OCI-LY7 (cell line): ENCODE data around the gene CES2. TPM values are rescaled to one million over a fixed set of nuclear protein-coding genes. Genes with fewer than 3 reads are reported as not detected.

Experiments
- BruUV-seq: library from RNA; stranded (reverse); fragments of 400-500 nt; replicated peaks from 2 replicates; lab custom pipeline; 2021; lab: Mats Ljungman, UMichigan
- CTCF ChIA-PET: fragments of 300-600 bp; sonication (Branson Sonifier 250); formaldehyde crosslinking; loops from one replicate; lab custom pipeline; 2022; ENCODE audit warnings: antibody characterized with exemption; ENCODE audit not compliant: unreplicated experiment; lab: Charles Lee
- POLR2A ChIA-PET: fragments of 300-600 bp; sonication (Branson Sonifier 250); formaldehyde crosslinking; loops from one replicate; lab custom pipeline; 2022; ENCODE audit warnings: antibody characterized with exemption; lab: Charles Lee
- DNase-seq: peaks from one replicate; pipeline ENCODE4 v3.0.0-alpha.2; 2015; ENCODE audit warnings: low spot score
- H2AFZ ChIP-seq: fragments of 200-600 bp; sonication (generic), shearing (Covaris generic); 2 replicates; pipeline ENCODE4 v1.6.1; 2014; ENCODE audit warnings: mild to moderate bottlenecking, antibody characterized with exemption, low read length, moderate library complexity
- H3K27ac ChIP-seq: fragments of 200-600 bp; sonication (generic); 2 replicates; pipeline ENCODE4 v1.5.1; 2014; ENCODE audit warnings: mixed run types, low read depth, mild to moderate bottlenecking, moderate library complexity, low read length, inconsistent platforms; ENCODE audit not compliant: poor library complexity, severe bottlenecking
- H3K36me3 ChIP-seq: fragments of 200-600 bp; sonication (generic); 2 replicates; pipeline ENCODE4 v1.6.1; 2014; ENCODE audit warnings: mild to moderate bottlenecking, antibody characterized with exemption, low read length, moderate library complexity, mixed read lengths; ENCODE audit not compliant: insufficient read depth
- H3K4me1 ChIP-seq: fragments of 200-600 bp; sonication (generic); 2 replicates; pipeline ENCODE4 v1.5.1; 2014; ENCODE audit warnings: mild to moderate bottlenecking, low read length; ENCODE audit not compliant: insufficient read depth, poor library complexity, severe bottlenecking
- H3K4me2 ChIP-seq: fragments of 200-600 bp; sonication (generic); 2 replicates; pipeline ENCODE4 v1.6.1; 2014; ENCODE audit warnings: mild to moderate bottlenecking, low read length
- H3K4me3 ChIP-seq: fragments of 200-600 bp; sonication (generic); 2 replicates; pipeline ENCODE4 v1.5.1; 2014; ENCODE audit warnings: mild to moderate bottlenecking, low read depth, low read length; ENCODE audit not compliant: poor library complexity, severe bottlenecking
- H3K79me2 ChIP-seq: fragments of 200-600 bp; sonication (generic); 2 replicates; pipeline ENCODE4 v1.6.1; 2016; ENCODE audit warnings: low read depth, mild to moderate bottlenecking, low read length, moderate library complexity, mixed read lengths; ENCODE audit not compliant: insufficient read depth
- H3K9me2 ChIP-seq: fragments of 200-600 bp; sonication (generic); 2 replicates; pipeline ENCODE4 v1.6.1; 2016; ENCODE audit warnings: mild to moderate bottlenecking, low read length, mixed read lengths; ENCODE audit not compliant: insufficient read depth
- H3K9me3 ChIP-seq: fragments of 200-600 bp; sonication (generic); 2 replicates; pipeline ENCODE4 v1.6.1; 2014; ENCODE audit warnings: mild to moderate bottlenecking, mixed run types, low read length, mixed read lengths
- H4K20me1 ChIP-seq: fragments of 200-600 bp; sonication (generic); 2 replicates; pipeline ENCODE4 v1.6.1; 2014; ENCODE audit warnings: mild to moderate bottlenecking, antibody characterized with exemption, low read length, moderate library complexity, mixed read lengths; ENCODE audit not compliant: insufficient read depth
- CTCF ChIP-seq: fragments of 200-600 bp; sonication (generic); conservative IDR thresholded peaks from 2 replicates; pipeline ENCODE4 v1.5.1; 2014; ENCODE audit warnings: mild to moderate bottlenecking, antibody characterized with exemption, low read length, moderate library complexity, mixed read lengths
- EZH2phosphoT487 ChIP-seq: fragments of 200-600 bp; sonication (generic); IDR thresholded peaks from 2 replicates; pipeline ENCODE4 v1.6.1; 2018; ENCODE audit warnings: low read depth, borderline replicate concordance, mild to moderate bottlenecking, mixed run types, antibody characterized with exemption, low read length, moderate library complexity, mixed read lengths
- intact Hi-C: fragments of 100-400 bp; cut with micrococcal nuclease; formaldehyde crosslinking; loops from one replicate; pipeline ENCODE4 v1.10.0; 2022; ENCODE audit not compliant: unreplicated experiment
- total RNA-seq, 2 experiments: library from RNA; depleted of rRNA in 1 of 2; stranded (reverse); fragments of >200 nt in 1 of 2; shearing (Covaris generic) in 1 of 2; gene quantifications; 2 replicates each; pipeline ENCODE4 v1.2.3, GENCODE V29; 2014 to 2022

The CES2 gene
- total RNA-seq, 2 experiments from 2014 or later, result 29.6 to 30.7 TPM

DNA sequence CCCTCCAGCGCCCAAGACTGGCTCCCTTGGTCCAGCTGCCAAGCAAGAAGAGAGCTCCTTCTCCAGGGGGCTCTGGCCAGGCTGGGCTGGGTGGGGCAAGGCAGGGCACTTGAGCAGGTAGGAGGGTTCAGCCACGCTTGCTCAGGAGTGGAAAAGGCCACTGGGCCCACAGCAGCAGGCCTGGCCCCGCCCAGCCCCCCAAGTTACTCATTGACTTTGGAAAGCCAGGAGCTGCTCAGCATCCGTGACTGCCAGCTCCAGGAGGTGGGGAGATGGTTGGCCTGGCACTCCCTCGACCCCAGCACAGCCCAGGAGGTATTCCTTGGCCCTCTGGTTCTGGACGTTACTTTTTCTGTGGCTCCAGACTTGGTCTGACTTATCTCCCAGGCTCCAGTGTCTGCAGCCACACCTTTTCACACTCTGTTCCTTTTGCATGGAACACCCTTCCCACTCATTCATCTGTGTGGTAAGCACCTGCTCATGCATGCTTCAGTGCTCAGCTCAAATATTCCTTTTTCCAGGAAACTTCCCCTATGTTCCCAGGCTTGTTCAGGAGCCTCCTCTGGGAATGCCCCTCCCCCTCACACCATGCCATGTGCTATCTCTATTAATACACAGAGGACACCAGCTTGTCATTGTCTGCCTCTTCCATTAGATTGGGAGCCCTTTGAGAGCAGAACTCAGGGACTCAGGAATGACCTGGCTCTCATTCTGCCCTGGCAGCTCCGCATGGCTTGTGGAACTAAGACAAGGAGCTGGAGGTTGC, 16.3 kb upstream of the CES2 start, which contains the start of gene CDH16:
CDH16 (minus strand) TSS at position 83 of the 766 bp plus-strand sequence. CDS start 820 bp downstream, outside the sequence.
- TF ChIP-seq EZH2phosphoT487, result no peak
- TF ChIP-seq CTCF, result no peak
- no peaks in the 10 kb centered on the region for H4K20me1 ChIP-seq
- ChIA-PET POLR2A (no interaction called here), CTCF (interaction anchor here (0.7 to 1.3 kb wide), 2 partner anchors 10 to 11 kb away, joined by 3 read pairs; no protein-coding TSS in a partner anchor)
- H3K36me3 ChIP-seq, result no peaks in the 10 kb centered on the region
- no peak within 1 kb of the TSS for H3K4me3 ChIP-seq
- no peaks in the 10 kb centered on the region for H3K4me1 ChIP-seq
- no peaks in the 10 kb centered on the region for H3K9me2 ChIP-seq
- no peaks in the 10 kb centered on the region for H3K79me2 ChIP-seq
- DNase-seq, result no peak
- no peak within 1 kb of the TSS for H3K27ac ChIP-seq
- H3K9me3 ChIP-seq, result no peaks in the 10 kb centered on the region
- no peak within 1 kb of the TSS for H2AFZ ChIP-seq
- BruUV-seq, result no TSS peak
- no peak within 1 kb of the TSS for H3K4me2 ChIP-seq
- intact Hi-C loops, result no loop called here

GRCh38 chr16:66919569-66920298, 15.6 kb upstream of the CES2 start:
- Histone ChIP-seq H3K4me3 (no peak overlapping the region), H3K9me2 (no peaks in the 10 kb centered on the region), H3K79me2 (no peaks in the 10 kb centered on the region), H3K4me1 (no peaks in the 10 kb centered on the region), H2AFZ (no peak overlapping the region), H3K4me2 (no peak overlapping the region), H3K36me3 (no peaks in the 10 kb centered on the region), H4K20me1 (no peaks in the 10 kb centered on the region), H3K27ac (no peak overlapping the region), H3K9me3 (no peaks in the 10 kb centered on the region)
- DNase-seq, result no peak
- TF ChIP-seq EZH2phosphoT487, result no peak
- TF ChIP-seq CTCF, result no peak
- CTCF ChIA-PET, result interaction anchor here (0.7 to 1.3 kb wide), 2 partner anchors 9 to 12 kb away, joined by 3 read pairs; no protein-coding TSS in a partner anchor
- POLR2A ChIA-PET, result no interaction called here
- intact Hi-C loops, result no loop called here
- no TSS peak for BruUV-seq

DNA sequence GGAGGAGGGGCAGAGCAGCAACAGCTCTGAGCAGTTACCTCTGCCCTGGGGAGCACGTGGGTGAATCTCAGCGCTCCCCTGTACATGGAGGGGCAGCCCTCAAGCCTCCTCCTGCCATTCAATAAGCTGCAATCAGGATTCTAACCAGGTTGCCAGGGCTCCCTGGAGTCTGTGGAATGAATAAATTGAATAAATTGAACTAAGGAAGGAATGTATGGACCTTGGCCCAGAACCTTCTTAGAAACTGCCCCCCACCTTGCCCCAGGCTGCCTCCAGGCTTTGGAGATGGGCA, 15.1 kb upstream of the CES2 start:
- no TSS peak for BruUV-seq
- Histone ChIP-seq H3K36me3 (no peaks in the 10 kb centered on the region), H3K4me2 (no peak overlapping the region), H3K4me1 (no peaks in the 10 kb centered on the region), H3K9me2 (no peaks in the 10 kb centered on the region), H3K9me3 (no peaks in the 10 kb centered on the region), H4K20me1 (no peaks in the 10 kb centered on the region), H2AFZ (no peak overlapping the region), H3K27ac (no peak overlapping the region), H3K4me3 (no peak overlapping the region), H3K79me2 (no peaks in the 10 kb centered on the region)
- intact Hi-C loops, result no loop called here
- POLR2A ChIA-PET, result no interaction called here
- TF ChIP-seq EZH2phosphoT487, result no peak
- DNase-seq, result no peak
- CTCF ChIA-PET, result interaction anchor here (1.3 kb wide), 1 partner anchor 8 kb away, joined by 3 read pairs; no protein-coding TSS in a partner anchor
